ENCODE data around the gene ZNRF1. TPM values are rescaled to one million over a fixed set of nuclear protein-coding genes. Genes with fewer than 3 reads are reported as not detected.
"Not testable (repeated sequence)": the region's sequence is repeated elsewhere in the genome, so short reads cannot be mapped to it uniquely, and the experiment has no call there.

ZNRF1 gene
- total and polyA plus RNA-seq, 2 of the 4 experiments (the other 2 are of a cell fraction): 8.2 to 20.7 TPM

GRCh38 chr16:75090899-75091298 is 92.1 kb downstream of the ZNRF1 start:
- H3K23ac ChIP-seq (ENCODE audit: low read depth, low read length); H2AK9ac ChIP-seq (replicated peaks; ENCODE audit: low read depth, low read length, poor library complexity); DNase-seq; H3K9ac ChIP-seq (ENCODE audit: low read depth, low read length); H2BK20ac ChIP-seq (ENCODE audit: low read depth, low read length); BruUV-seq (replicated peaks); H4K8ac ChIP-seq (ENCODE audit: low read depth in 2 of 2, low read length in 2 of 2); CTCF ChIA-PET; H3K14ac ChIP-seq (replicated peaks; ENCODE audit: low read depth, low read length); H3K9me3 ChIP-seq (ENCODE audit: control insufficient read depth, insufficient read depth, low read length); intact Hi-C loops (cut with micrococcal nuclease); H4K91ac ChIP-seq (ENCODE audit: insufficient read depth, low read depth, low read length); H3K4me3 ChIP-seq (ENCODE audit: insufficient read depth, low read depth, low read length); H3K18ac ChIP-seq (ENCODE audit: low read depth, low read length); H2BK120ac ChIP-seq (ENCODE audit: low read depth, low read length); H2BK5ac ChIP-seq (ENCODE audit: low read depth, low read length, poor library complexity, severe bottlenecking); H3K56ac ChIP-seq (ENCODE audit: extremely low read depth, insufficient read depth, low read length); H3K4ac ChIP-seq (ENCODE audit: low read depth, low read length); H2AK5ac ChIP-seq (ENCODE audit: low read depth, low read length); POLR2A ChIA-PET (ENCODE audit: unreplicated experiment); ATAC-seq (ENCODE audit: low read depth); H4K5ac ChIP-seq (ENCODE audit: low read depth, low read length); H3K4me2 ChIP-seq (ENCODE audit: low read depth, low read length); in situ Hi-C loops (cut with MboI; ENCODE audit: low sequenced_read_pairs); H2BK15ac ChIP-seq (ENCODE audit: low read depth, low read length); H2AFZ ChIP-seq (replicated peaks; ENCODE audit: low read length, poor library complexity); H3K27ac ChIP-seq (ENCODE audit: insufficient read depth, low read length); dilution Hi-C loops (cut with HindIII; ENCODE audit: low sequenced_read_pairs, unreplicated experiment); H3K27me3 ChIP-seq (ENCODE audit: control insufficient read depth, insufficient read depth, low read length): not testable (repeated sequence)
- no CpG with 5 or more reads among the region's 6 CpGs for WGBS, 2 experiments (ENCODE audit: extremely low coverage in 2 of 2, insufficient read length in 1 of 2)
- peaks cover 19% of the 10 kb centered on the region for H3K36me3 ChIP-seq (ENCODE audit: control insufficient read depth, insufficient read depth, low read length)
- peaks cover 28% of the 10 kb centered on the region for H3K9me1 ChIP-seq (ENCODE audit: insufficient read depth, low read length)
- H3K79me1 ChIP-seq (ENCODE audit: low read depth in 1 of 2, low read length in 2 of 2): peaks cover 40 to 75% of the 10 kb centered on the region in 2 experiments
- H3K4me1 ChIP-seq (ENCODE audit: control insufficient read depth, insufficient read depth, low read length): peaks cover 17% of the 10 kb centered on the region
- peaks cover 23% of the 10 kb centered on the region for H4K20me1 ChIP-seq (ENCODE audit: insufficient read depth, low read length)

DNA sequence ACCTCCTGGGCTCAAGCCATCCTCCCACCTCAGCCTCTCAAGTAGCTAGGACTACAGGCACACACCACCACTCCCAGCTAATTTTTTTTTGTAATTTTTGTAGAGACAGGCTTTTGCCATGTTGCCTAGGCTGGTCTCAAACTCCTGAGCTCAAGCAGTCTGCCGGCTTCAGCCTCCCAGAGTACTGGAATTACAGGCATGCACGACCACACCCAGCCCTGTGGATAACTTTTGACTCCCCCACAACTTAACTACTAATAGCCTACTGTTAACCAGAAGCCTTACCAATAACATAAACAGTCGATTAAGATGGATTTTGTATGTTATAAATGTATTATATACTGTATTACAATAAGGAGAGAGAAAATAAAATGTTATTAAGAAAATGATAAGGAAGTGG is 92.8 kb downstream of the ZNRF1 start:
- H3K14ac ChIP-seq (replicated peaks; ENCODE audit: low read depth, low read length); POLR2A ChIA-PET (ENCODE audit: unreplicated experiment); H3K27ac ChIP-seq (ENCODE audit: insufficient read depth, low read length); H2AFZ ChIP-seq (replicated peaks; ENCODE audit: low read length, poor library complexity); H3K4me2 ChIP-seq (ENCODE audit: low read depth, low read length); ATAC-seq (ENCODE audit: low read depth); H2BK5ac ChIP-seq (ENCODE audit: low read depth, low read length, poor library complexity, severe bottlenecking); H3K9me3 ChIP-seq (ENCODE audit: control insufficient read depth, insufficient read depth, low read length); dilution Hi-C loops (cut with HindIII; ENCODE audit: low sequenced_read_pairs, unreplicated experiment); H4K5ac ChIP-seq (ENCODE audit: low read depth, low read length); H2BK20ac ChIP-seq (ENCODE audit: low read depth, low read length); H2BK15ac ChIP-seq (ENCODE audit: low read depth, low read length); intact Hi-C loops (cut with micrococcal nuclease); H4K8ac ChIP-seq (ENCODE audit: low read depth in 2 of 2, low read length in 2 of 2); H3K9ac ChIP-seq (ENCODE audit: low read depth, low read length); H2BK120ac ChIP-seq (ENCODE audit: low read depth, low read length); H4K91ac ChIP-seq (ENCODE audit: insufficient read depth, low read depth, low read length); CTCF ChIA-PET; in situ Hi-C loops (cut with MboI; ENCODE audit: low sequenced_read_pairs); H2AK9ac ChIP-seq (replicated peaks; ENCODE audit: low read depth, low read length, poor library complexity); H3K4ac ChIP-seq (ENCODE audit: low read depth, low read length); H3K23ac ChIP-seq (ENCODE audit: low read depth, low read length); H3K4me3 ChIP-seq (ENCODE audit: insufficient read depth, low read depth, low read length); H2AK5ac ChIP-seq (ENCODE audit: low read depth, low read length); H3K27me3 ChIP-seq (ENCODE audit: control insufficient read depth, insufficient read depth, low read length); H3K18ac ChIP-seq (ENCODE audit: low read depth, low read length); DNase-seq; BruUV-seq (replicated peaks); H3K56ac ChIP-seq (ENCODE audit: extremely low read depth, insufficient read depth, low read length): not testable (repeated sequence)
- WGBS, 2 experiments (ENCODE audit: extremely low coverage in 2 of 2, insufficient read length in 1 of 2): no CpG with 5 or more reads among the region's 3 CpGs
- peaks cover 24% of the 10 kb centered on the region for H3K9me1 ChIP-seq (ENCODE audit: insufficient read depth, low read length)
- peaks cover 32 to 71% of the 10 kb centered on the region in 2 experiments for H3K79me1 ChIP-seq (ENCODE audit: low read depth in 1 of 2, low read length in 2 of 2)
- peaks cover 19% of the 10 kb centered on the region for H3K36me3 ChIP-seq (ENCODE audit: control insufficient read depth, insufficient read depth, low read length)
- peaks cover 12% of the 10 kb centered on the region for H3K4me1 ChIP-seq (ENCODE audit: control insufficient read depth, insufficient read depth, low read length)
- H4K20me1 ChIP-seq (ENCODE audit: insufficient read depth, low read length): peaks cover 19% of the 10 kb centered on the region
